NCI-H2081 treated with DMSO at 0.1 percent for 48 hours (cell line): Measurements from ENCODE around the gene ADH5.
"Not testable (repeated sequence)": the region's sequence is repeated elsewhere in the genome, so short reads cannot be mapped to it uniquely, and the experiment has no call there.

Source experiments
- DNase-seq: peaks from one replicate; lab custom pipeline; 2025; lab: John Stamatoyannopoulos, UW

Gene ADH5

DNA sequence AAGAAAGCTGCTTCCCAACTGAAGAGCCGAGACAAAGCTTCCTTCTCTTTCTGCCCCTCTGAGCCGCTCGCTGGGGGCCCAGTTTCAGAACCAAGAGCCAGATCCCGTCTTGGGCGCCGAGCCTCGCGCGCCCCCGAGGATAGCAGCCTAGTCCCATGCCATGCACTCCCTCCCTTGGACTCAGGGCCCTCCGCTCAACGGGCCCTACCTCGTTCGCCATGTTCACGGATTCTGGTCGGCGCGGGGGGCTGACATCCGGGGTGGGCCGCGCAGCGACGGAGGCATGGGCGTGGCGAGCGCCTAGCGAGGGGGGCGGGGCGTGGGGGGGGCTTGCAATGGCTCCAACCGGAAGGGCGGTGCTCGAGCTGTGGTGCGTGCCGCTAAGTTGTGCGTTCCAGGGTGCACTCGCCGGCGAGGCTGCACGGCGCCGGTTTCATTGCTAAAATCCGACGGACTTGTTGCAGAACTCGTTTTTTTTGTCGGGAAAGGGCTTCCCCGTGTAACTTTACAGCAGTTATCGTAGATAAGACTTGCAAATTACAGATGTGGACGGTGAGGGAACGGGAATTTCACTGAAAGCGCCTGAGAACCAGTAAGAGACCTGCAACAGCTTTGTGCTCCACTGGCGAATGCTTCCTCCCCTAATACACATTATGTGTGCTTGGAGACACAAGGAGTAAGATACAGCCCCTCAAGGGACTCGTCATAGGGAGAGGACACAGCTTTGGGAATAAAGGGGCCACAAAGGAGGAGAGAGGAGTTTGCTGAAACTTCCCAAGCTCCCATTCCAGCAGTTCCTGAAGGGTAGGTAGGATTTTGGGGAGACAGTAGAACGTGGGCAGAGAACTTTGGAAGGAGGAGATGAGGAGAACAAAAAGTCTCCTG lies at the start of gene ADH5:
Gene ADH5, minus strand, starts transcription at position 308 of the 885 bp plus-strand sequence. Its CDS starts 88 bp downstream, at position 220.
- peak; percentile 11 for DNase-seq

DNA sequence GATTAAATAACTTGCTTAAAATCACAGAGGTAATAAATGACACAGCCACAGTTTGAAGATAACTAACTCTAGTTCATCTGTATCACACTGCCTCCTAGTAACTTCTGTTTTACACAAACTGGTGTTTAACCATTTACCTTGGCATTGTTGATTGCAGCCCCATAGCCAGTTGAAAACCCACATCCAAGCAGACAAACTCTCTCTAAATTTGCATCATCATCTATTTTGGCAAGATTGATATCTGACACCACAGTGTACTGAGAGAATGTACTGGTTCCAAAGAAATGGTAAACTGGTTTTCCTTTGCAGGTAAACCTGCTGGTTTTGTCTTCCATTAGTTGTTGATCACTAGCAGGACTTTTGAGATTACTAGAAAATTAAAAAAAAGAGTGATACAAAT lies 47.7 kb upstream of the ADH5 start:
- DNase-seq: no peak

DNA sequence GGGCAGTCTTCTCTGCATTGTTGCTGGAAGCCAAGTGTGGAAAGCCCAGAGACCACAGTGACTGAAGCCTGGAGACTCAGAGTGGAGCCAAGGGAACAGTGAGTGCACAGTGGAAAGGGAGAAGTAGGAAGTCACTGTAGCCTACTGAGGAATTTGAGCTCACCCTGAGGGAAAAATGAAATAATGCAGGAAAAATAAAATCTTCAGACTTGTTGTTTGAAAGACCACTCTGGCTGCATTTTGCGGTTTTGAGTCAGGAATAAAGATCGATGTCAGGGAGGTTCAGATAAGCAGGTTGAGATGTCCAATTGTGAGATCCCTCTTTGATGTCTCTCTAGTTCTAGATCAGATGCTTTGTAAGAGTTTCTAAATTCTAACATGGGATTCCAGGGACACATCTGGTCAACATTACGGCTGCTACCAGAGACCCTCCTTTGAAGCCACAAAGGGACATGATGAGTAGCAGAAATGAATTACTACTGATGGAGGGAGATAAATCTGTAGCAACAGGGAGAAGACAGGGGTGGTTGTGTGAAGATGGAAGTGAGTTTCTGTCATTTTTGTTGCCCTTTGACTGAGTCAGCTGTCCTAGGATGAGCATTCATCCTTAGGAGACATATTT lies 47.1 kb upstream of the ADH5 start:
- DNase-seq: no peak

DNA sequence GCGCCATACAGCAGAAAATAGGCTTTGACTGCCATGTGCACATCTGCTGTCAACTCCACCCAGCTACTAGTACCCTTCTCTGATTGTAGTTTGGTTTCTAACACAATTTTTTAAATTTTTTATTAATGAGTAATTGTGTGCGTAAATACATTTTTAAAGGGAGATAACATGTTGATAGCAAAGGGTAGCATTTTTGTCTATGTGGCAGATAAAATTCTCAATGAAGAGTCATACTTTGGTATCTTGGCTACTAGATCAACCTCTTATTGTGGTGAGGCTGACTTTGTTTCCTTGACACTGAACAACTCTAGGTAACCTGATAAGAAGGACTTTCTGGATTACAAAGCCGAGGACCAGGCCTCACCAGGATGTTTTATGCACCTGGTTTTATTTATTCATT lies 46.0 kb upstream of the ADH5 start:
- no peak for DNase-seq

DNA sequence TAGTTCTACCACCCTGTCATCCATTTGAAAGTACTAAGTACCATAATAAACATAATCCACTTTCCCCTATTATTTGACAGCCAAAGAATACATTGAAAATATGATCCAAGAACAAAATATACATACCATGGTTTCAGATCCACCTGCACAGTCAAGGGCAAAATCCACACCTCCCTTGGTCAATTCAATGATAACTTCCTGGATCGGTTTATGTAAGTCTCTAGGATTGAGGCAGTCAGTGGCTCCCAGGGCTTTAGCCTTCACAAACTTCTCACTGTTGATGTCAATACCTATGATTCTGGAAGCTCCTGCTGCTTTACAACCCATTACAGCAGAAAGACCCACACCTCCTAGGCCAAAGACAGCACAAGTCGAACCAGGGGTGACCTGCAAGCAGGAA lies 42.8 kb upstream of the ADH5 start:
- no peak for DNase-seq

DNA sequence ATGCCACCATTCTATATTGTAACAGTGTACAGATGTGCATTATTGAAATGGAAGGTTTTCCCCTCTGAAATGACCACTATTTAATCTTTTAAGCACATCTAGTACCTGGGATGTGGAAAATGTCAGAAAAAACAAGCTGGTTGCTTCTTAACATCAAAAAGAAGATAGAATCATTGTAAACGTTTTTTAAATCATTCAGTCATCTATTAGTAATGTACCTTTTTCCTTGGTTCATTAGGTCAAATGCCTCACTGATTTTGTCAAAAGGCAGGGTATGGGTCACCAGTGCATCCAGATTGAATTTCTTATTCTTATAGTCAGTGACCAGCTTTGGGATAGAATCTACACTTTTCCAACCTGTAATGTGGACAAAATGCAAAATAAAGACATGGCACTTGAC lies 37.8 kb upstream of the ADH5 start:
- no peak for DNase-seq

DNA sequence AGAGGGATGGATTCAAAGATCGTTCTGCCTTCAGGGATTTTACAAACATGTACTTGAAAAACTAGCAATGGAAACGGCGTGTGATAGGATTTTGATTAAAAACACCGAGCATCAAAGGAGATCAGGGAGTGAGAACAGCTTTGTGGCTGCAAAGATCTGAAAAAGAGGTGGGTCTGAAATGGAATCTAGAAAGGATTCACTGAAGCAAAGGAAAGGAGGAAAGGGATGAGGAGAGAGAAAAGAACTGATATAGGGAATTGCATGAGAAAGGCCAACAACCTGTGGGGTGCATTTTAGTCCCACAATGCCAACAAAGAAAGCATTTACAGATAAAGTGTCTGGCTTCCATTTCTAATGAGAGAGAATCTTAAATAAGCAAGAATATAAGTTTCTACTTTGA lies 32.4 kb upstream of the ADH5 start:
- no peak for DNase-seq

DNA sequence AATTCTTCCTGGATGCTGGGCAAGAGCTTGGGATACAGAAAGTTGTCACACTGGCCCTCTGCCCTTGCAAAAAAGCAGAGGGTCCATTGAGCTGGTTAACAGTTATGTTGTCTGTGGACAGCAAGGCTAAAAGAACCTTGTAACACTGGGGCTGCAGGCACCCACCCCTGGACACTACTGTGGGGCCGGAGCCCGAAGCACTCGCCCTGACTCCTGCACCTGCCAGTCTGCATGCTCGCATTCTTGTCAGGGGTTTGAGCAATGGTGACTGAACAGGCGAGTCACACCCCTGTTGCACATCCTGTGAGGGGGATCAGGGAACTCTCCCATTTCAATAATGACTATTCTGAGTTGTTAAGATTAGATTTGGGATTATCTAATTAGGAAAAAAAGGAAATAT lies 31.9 kb upstream of the ADH5 start:
- no peak for DNase-seq

DNA sequence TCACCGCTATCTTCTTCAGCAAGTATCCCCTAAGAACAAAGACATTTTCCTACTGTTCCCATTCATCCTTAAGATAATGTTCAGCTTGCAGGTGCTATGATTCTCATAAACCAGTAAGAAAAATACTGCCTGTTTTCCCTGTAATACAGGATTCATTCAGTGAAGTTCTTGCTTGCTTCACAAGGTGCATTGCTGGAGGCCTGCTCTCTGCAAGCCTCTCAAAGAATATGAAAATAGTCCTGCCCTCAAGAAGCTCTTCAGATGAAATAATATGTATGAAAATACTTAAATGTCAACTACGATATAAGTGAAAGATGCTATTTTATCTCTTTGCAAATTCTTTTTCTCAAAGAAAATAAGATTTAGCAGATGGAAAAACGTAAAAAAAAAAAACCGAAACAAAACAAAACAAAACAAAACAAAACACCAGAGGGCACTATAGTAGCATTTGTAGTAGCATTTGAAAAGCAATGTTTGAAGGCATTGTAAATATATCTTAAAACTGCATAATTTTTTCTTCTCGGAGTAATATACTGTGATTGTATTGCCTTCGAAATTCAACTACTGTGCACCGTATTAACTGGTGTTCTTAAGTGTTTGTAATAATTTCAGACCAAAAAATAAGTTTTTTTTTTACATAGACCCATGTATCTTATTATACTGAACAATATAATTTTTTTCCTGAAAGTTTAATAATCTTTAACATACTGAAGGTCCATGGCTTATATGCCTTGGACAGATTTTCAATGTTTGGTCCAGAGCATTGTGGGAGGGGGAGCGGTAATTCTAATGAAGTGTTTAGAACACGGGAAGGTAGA lies 29.5 kb upstream of the ADH5 start:
- no peak for DNase-seq

DNA sequence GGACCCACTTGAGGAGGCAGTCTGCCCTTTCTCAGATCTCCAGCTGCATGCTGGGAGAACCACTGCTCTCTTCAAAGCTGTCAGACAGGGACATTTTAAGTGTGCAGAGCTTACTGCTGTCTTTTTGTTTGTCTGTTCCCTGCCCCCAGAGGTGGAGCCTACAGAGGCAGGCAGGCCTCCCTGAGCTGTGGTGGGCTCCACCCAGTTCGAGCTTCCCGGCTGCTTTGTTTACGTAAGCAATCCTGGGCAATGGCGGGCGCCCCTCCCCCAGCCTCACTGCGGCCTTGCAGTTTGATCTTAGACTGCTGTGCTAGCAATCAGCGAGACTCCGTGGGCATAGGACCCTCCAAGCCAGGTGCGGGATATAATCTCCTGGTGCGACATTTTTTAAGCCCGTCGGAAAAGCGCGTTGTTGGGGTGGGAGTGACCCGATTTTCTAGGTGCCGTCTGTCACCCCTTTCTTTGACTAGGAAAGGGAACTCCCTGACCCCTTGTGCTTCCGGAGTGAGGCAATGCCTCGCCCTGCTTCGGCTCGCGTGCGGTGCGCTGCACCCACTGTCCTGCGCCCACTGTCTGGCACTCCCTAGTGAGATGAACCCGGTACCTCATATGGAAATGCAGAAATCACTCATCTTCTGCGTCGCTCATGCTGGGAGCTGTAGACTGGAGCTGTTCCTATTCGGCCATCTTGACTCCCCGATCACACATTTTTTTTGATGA lies 28.7 kb upstream of the ADH5 start:
- not testable (repeated sequence) for DNase-seq

DNA sequence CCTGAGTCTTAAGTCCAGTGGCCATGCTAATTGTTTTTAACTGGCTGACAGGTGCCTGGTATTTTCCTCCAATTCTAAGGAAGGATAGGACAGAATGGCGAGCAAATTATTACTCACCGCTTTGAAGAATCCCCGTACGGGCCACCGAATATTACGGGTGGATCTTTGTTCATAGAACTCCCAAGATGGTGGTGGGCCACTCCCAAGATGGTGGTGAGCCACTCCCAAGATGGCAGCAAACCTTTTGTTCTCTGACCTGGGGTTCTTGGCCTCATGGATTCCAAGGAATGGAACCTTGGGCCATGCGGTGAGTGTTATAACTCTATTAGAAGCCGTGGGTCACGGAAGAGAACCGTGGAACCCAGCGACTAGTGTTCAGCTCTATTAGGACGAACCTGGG lies 20.7 kb upstream of the ADH5 start:
- not testable (repeated sequence) for DNase-seq

DNA sequence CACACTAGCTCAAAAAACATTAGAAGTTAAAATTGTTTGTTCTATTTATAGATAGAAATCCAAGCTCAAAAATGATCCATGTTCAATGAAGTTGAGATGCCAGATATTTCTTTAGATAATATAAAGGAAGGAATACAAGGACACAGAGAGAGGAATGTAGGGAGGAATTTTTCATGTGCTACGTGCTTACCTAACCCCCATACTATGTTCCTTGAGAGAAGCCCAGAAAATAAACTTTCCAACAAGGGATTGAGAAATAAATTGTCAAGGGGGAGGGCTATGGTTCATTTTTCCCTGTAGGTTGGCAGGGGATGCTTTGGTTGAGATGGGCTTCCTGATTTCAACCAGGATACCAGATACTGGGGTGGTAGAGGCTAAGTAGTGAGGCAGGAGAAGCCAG lies 15.6 kb upstream of the ADH5 start:
- DNase-seq: no peak

DNA sequence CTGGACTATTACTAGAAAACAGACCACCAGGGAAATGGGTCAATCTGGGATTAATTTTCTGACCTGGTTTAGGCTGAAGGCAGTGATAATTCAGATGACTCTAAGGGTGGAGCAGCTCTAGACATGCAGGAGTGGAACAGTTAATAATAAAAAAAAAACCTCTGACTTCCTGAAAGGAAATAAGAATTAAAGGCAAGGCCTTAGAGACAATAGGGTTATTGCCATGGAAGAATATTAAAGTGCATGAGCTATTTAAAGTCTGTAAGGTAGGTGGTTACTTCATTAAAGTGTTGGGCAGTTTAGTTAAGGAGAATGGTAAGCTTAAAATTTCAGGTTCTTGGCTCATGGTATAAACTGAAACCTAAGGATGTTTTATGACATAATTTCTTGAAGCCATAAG lies 14.6 kb upstream of the ADH5 start:
- DNase-seq: no peak

DNA sequence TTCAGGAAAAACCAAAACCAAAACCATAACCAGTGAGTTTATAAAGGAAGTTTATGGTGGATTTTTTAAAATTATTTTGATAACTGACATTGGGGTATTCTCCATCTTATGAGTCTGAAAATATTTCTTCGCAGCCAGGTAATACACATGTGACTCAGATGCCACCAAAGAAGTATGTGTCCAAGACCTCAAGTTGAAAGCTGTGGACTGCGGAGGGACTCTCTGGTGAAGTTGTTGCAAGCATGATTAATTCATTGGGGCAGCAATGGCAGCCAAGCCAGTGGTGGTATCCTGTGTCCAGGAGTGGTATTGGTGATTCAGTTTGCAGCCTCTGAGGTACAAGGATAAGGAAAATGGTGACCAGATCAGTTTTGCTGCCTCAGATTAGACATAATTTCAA lies 14.0 kb upstream of the ADH5 start:
- DNase-seq: no peak

DNA sequence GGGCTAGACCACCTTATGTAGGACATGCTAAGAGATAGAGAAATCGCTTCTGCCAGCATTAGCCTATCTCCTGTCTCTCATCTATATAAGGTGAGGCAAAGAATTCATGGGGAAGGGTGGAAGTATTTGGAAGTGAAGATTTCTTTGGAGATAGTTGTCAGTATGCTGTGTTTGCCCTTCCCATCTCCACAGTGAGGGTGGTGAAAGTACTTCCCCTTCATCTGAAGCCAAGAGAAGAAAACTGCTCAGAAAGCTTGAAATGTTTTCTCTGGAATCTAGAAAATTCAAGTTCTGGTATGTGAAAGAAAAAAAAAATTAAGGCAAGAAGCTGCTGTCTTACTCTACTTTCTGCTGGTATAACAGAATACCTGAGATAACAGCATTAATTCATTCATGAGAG lies 12.3 kb upstream of the ADH5 start:
- DNase-seq: no peak

DNA sequence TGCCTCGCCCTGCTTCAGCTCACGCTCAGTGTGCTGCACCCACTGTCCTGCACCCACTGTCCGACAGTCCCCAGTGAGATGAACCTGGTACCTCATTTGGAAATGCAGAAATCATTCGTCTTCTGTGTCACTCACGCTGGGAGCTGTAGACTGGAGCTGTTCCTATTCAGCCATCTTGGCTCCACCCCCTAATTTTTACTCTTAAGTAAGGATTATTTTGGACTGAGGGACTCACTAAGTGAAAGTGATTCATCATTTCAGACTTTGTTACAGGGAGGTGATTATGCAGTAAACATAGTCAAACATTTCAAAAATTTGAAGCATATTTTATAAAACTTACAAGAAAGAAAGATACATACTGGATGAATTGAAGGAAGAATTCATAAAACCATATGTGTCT lies 11.2 kb upstream of the ADH5 start:
- DNase-seq: not testable (repeated sequence)

DNA sequence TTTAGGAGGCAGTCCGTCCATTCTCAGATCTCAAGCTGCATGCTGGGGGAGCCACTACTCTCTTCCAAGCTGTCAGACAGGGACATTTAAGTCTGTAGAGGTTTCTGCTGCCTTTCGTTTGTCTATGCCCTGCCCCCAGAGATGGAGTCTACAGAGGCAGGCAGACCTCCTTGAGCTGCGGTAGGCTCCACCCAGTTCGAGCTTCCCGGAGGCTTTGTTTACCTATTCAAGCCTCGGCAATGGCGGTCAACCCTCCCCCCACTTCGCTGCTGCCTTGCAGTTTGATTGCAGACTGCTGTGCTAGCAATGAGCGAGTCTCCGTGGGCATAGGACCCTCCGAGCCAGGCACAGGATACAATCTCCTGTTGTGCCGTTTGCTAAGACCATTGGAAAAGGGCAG lies 10.7 kb upstream of the ADH5 start:
- no peak for DNase-seq

DNA sequence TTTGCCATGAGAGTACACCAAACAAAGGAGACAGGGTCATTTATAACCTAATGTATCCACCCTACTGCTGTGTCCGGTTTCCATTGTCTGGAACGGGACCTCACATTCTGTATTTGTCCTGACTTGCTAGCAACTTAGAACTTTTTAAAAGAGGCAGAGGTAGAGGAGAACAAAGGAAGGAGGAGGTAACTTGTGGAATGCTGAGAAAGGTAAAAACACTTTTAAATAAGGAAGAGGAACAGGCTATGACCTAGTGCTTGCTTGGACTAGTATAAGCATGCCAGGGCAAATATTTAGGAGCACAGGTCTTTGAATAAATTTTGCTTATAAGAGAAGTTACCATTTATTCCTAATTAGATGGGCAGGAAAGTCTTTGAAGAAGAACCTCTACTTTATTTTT lies 3.3 kb upstream of the ADH5 start:
- DNase-seq: not testable (repeated sequence)

DNA sequence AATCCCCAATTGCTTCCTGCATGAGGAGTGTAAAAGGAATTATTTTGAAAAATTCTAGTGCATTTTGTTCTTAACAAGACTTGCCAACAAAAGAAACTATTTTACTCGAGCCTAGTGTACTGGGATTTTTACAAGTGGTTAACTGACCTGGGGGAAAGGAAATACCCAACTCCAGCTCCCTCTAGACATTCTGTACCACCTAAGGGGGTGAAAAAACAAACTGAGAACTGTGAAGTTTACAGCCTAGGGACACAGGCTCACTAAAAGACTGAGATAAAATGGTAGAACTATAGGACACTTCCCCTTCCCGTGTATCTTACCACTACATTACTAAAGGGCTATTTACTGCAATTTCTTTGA lies 2.6 kb upstream of the ADH5 start:
- no peak for DNase-seq

DNA sequence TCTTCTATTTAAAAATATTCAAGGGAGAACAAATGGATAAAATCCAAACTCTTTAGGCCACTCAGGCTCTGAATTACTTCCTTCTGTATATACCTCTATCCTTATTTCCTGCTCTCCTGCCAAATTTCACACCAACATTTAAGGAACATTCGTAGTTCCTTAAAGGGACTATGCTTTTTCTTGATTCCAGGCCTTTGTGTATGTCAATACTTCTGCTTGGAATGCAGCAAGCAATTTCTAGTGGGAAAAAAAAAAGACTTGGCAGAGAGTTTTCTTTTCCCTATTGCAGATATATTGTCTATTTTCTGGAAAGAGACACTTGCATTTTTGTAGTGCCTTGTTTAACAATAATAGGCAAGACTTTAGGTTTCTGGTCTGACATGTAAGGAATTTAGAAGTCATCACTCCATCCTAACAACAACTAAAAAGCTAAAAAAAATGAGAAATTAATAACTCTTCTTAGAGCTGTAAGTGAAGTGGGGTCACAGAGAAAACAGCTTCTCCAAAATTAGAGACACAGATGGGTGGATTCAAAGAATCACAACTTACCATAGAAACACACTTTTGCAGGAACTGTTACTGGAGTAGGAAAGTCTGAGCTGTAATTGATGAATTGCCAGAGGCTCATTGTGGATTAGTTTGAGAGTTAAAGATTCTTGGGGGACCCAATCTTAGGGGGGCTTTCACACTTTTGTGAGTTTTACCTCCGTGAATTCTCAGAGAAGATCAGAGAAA lies 2.1 kb upstream of the ADH5 start:
- no peak for DNase-seq

DNA sequence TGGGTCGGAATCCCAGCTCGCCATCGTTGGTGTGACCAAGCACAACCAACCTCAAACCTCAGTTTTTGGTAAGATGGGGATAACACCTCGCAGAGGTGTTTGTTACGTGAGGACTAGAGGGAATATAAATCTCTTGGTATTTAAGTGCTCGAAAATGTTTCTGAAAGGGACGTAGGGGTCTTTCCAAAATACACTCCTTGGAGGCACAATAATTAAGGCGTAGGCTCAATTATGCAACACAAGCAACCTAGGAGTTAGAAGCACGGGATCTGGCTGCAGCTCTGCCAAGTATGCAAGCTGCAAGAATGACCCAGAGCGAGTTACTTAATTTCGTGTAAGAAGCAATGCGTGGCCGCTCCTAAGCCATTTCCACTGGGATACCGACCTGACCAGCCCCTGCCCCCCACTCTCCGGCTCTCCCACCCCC lies 552 bp downstream of the ADH5 start:
- DNase-seq: peak; percentile 10
